IMR-90 (cell line): Measurements from ENCODE around the gene BRK1. TPM values are rescaled to one million over a fixed set of nuclear protein-coding genes. Genes with fewer than 3 reads are reported as not detected.
"Not testable (repeated sequence)": the region's sequence is repeated elsewhere in the genome, so short reads cannot be mapped to it uniquely, and the experiment has no call there.

Experiments
- ATAC-seq: fragments of 200-7000 bp; cut with Tn5 transposase; 2 replicates; pipeline ENCODE4 v1.9.1; 2020; ENCODE audit warnings: low read depth, mild to moderate bottlenecking, moderate library complexity
- BruUV-seq: library from RNA; stranded (reverse); fragments of 400-500 nt; replicated peaks from 2 replicates; lab custom pipeline; 2021; lab: Mats Ljungman, UMichigan
- CTCF ChIA-PET: fragments of 300-600 bp; formaldehyde crosslinking; extraction: SDS; loops from one replicate; lab custom pipeline; 2021; ENCODE audit warnings: antibody characterized with exemption; lab: Yijun Ruan, JAX
- POLR2A ChIA-PET: fragments of 300-600 bp; sonication (Branson Sonifier 250); formaldehyde crosslinking; loops from one replicate; lab custom pipeline; 2022; ENCODE audit warnings: antibody characterized with exemption; ENCODE audit not compliant: unreplicated experiment; lab: Charles Lee
- DNase-seq: peaks from one replicate; pipeline ENCODE4 v3.0.0; 2013
- H2AFZ ChIP-seq: replicated peaks from 2 replicates; pipeline ENCODE3; 2013; ENCODE audit warnings: low read length, mild to moderate bottlenecking; ENCODE audit not compliant: poor library complexity
- H2AK5ac ChIP-seq: 2 replicates; pipeline ENCODE4 v1.6.1; 2013; ENCODE audit warnings: low read depth, low read length, inconsistent platforms
- H2AK9ac ChIP-seq: replicated peaks from 2 replicates; pipeline ENCODE3; 2013; ENCODE audit warnings: mild to moderate bottlenecking, low read depth, low read length, moderate library complexity; ENCODE audit not compliant: poor library complexity
- H2BK120ac ChIP-seq: 2 replicates; pipeline ENCODE4 v1.6.1; 2013; ENCODE audit warnings: low read depth, low read length, inconsistent platforms
- H2BK15ac ChIP-seq: 3 replicates; pipeline ENCODE4 v1.6.1; 2013; ENCODE audit warnings: low read depth, low read length, inconsistent platforms
- H2BK20ac ChIP-seq: 2 replicates; pipeline ENCODE4 v1.6.1; 2013; ENCODE audit warnings: low read depth, mild to moderate bottlenecking, inconsistent platforms, low read length, moderate library complexity
- H2BK5ac ChIP-seq: 2 replicates; pipeline ENCODE4 v1.6.1; 2013; ENCODE audit warnings: mild to moderate bottlenecking, low read depth, low read length, inconsistent platforms; ENCODE audit not compliant: poor library complexity, severe bottlenecking
- H3K14ac ChIP-seq: replicated peaks from 2 replicates; pipeline ENCODE4 v1.6.1; 2013; ENCODE audit warnings: low read depth, low read length, inconsistent platforms
- H3K18ac ChIP-seq: 2 replicates; pipeline ENCODE4 v1.6.1; 2013; ENCODE audit warnings: low read depth, low read length, control low read depth
- H3K23ac ChIP-seq: 2 replicates; pipeline ENCODE4 v1.6.1; 2013; ENCODE audit warnings: low read depth, low read length, inconsistent platforms
- H3K27ac ChIP-seq: 2 replicates; pipeline ENCODE4 v1.5.1; 2013; ENCODE audit warnings: mild to moderate bottlenecking, control low read depth, low read length; ENCODE audit not compliant: insufficient read depth
- H3K27me3 ChIP-seq: 2 replicates; pipeline ENCODE4 v1.6.1; 2013; ENCODE audit warnings: low read length; ENCODE audit not compliant: control insufficient read depth, insufficient read depth
- H3K36me3 ChIP-seq: 2 replicates; pipeline ENCODE4 v1.6.1; 2013; ENCODE audit warnings: low read length, mixed read lengths; ENCODE audit not compliant: control insufficient read depth, insufficient read depth
- H3K4ac ChIP-seq: 2 replicates; pipeline ENCODE4 v1.6.1; 2013; ENCODE audit warnings: low read depth, low read length, inconsistent platforms
- H3K4me1 ChIP-seq: 2 replicates; pipeline ENCODE4 v1.6.1; 2013; ENCODE audit warnings: low read length, mixed read lengths; ENCODE audit not compliant: control insufficient read depth, insufficient read depth
- H3K4me2 ChIP-seq: 2 replicates; pipeline ENCODE4 v1.6.1; 2013; ENCODE audit warnings: low read depth, mild to moderate bottlenecking, control low read depth, low read length, moderate library complexity
- H3K4me3 ChIP-seq: 2 replicates; pipeline ENCODE4 v1.5.1; 2013; ENCODE audit warnings: low read depth, mild to moderate bottlenecking, control low read depth, low read length, moderate library complexity; ENCODE audit not compliant: insufficient read depth
- H3K56ac ChIP-seq: 2 replicates; pipeline ENCODE4 v1.6.1; 2013; ENCODE audit warnings: low read length, inconsistent platforms; ENCODE audit not compliant: insufficient read depth; ENCODE audit errors: extremely low read depth
- H3K79me1 ChIP-seq, 2 experiments: 2 replicates each; pipeline ENCODE4 v1.6.1; 2013; ENCODE audit warnings: low read length in 2 of 2, inconsistent platforms in 1 of 2, low read depth in 1 of 2
- H3K9ac ChIP-seq: 2 replicates; pipeline ENCODE4 v1.6.1; 2013; ENCODE audit warnings: low read depth, low read length, control low read depth
- H3K9me1 ChIP-seq: 2 replicates; pipeline ENCODE4 v1.6.1; 2013; ENCODE audit warnings: low read length, inconsistent platforms; ENCODE audit not compliant: insufficient read depth
- H3K9me3 ChIP-seq: 2 replicates; pipeline ENCODE4 v1.6.1; 2013; ENCODE audit warnings: low read length; ENCODE audit not compliant: control insufficient read depth, insufficient read depth
- H4K20me1 ChIP-seq: 2 replicates; pipeline ENCODE4 v1.6.1; 2013; ENCODE audit warnings: low read length, inconsistent platforms; ENCODE audit not compliant: insufficient read depth
- H4K5ac ChIP-seq: 2 replicates; pipeline ENCODE4 v1.6.1; 2013; ENCODE audit warnings: mild to moderate bottlenecking, low read depth, low read length, control low read depth
- H4K8ac ChIP-seq, 2 experiments: 2 replicates each; pipeline ENCODE4 v1.6.1; 2013; ENCODE audit warnings: low read depth in 2 of 2, low read length in 2 of 2, control low read depth in 1 of 2, inconsistent platforms in 1 of 2
- H4K91ac ChIP-seq: 2 replicates; pipeline ENCODE4 v1.6.1; 2013; ENCODE audit warnings: low read depth, low read length, inconsistent platforms; ENCODE audit not compliant: insufficient read depth
- WGBS, 2 experiments: methylation state at CpG; one replicate each; pipeline versions ENCODE4 v1.1.5 to v1.1.7; 2013; ENCODE audit warnings: missing lambda C conversion rate in 2 of 2; ENCODE audit not compliant: insufficient read length in 1 of 2; ENCODE audit errors: extremely low coverage in 2 of 2; 5-methylcytosine and 5-hydroxymethylcytosine counted together
- dilution Hi-C: fragments of 300-500 bp; cut with HindIII; formaldehyde crosslinking; loops from one replicate; pipeline ENCODE4 v1.14.3; 2018; ENCODE audit warnings: low sequenced_read_pairs; ENCODE audit not compliant: unreplicated experiment
- in situ Hi-C: fragments of 300-500 bp; cut with MboI; formaldehyde crosslinking; loops from 3 replicates; pipeline ENCODE4 v1.14.3; 2019; ENCODE audit warnings: low sequenced_read_pairs, inconsistent platforms, mixed read lengths
- intact Hi-C: fragments of 100-400 bp; cut with micrococcal nuclease; formaldehyde crosslinking; loops from 2 replicates; pipeline ENCODE4 v1.10.0; 2022
- polyA plus RNA-seq, 3 experiments: library from polyadenylated mRNA; depleted of rRNA; stranded (reverse); fragments of >200 nt; gene quantifications; 2 replicates each; pipeline ENCODE4 v1.2.3, GENCODE V29; 2012; ENCODE audit warnings: low replicate concordance in 1 of 3
- total RNA-seq: library from RNA; depleted of rRNA; stranded (reverse); fragments of >200 nt; gene quantifications from 2 replicates; pipeline ENCODE4 v1.2.3, GENCODE V29; 2012

BRK1 gene
- total and polyA plus RNA-seq, 2 of the 4 experiments (the other 2 are of a cell fraction) = 81.4 to 235 TPM

DNA sequence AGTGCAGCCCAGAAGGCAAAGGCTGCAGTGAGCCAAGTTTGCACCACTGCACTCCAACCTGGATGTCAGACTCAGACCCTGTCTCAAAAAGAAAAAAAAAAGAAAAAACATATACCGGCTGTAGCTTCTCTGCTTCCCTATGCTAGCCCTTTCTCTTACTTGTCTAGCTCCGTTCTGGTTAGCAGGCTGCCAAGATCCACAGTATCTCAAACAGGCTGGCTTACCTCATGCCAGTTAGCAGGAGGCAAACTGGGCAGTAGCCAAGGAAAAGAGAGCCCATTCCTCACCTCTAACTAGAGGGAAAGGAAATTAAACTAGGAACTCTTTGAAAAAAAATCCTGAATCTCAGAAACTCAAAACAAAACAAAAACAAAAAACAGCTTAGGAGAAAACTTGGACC, 24.1 kb upstream of the BRK1 start:
- H3K36me3 ChIP-seq, H2BK5ac ChIP-seq, H3K23ac ChIP-seq, H3K18ac ChIP-seq, H3K79me1 ChIP-seq, H2AFZ ChIP-seq, H4K91ac ChIP-seq, H3K9me1 ChIP-seq, dilution Hi-C loops, H3K4ac ChIP-seq, H2BK15ac ChIP-seq, H3K9me3 ChIP-seq, H3K56ac ChIP-seq, H3K14ac ChIP-seq, DNase-seq, BruUV-seq, POLR2A ChIA-PET, H2AK5ac ChIP-seq, H3K9ac ChIP-seq, ATAC-seq, H3K4me1 ChIP-seq, H2BK120ac ChIP-seq, in situ Hi-C loops, H4K20me1 ChIP-seq, intact Hi-C loops, H3K4me3 ChIP-seq, H2BK20ac ChIP-seq, H2AK9ac ChIP-seq, CTCF ChIA-PET, H3K27ac ChIP-seq, H3K4me2 ChIP-seq, H4K5ac ChIP-seq, H3K27me3 ChIP-seq, H4K8ac ChIP-seq: not testable (repeated sequence)
- no CpG with 5 or more reads among the region's 2 CpGs for WGBS, 2 experiments
